Prostate gland (tissue), 2 donors: ENCODE results near the gene AUTS2. TPM values are rescaled to one million over a fixed set of nuclear protein-coding genes. Genes with fewer than 3 reads are reported as not detected.

ENCODE experiments used
- DNase-seq: peaks from one replicate; pipeline ENCODE4 v3.0.0-alpha.2; 2019; ENCODE audit warnings: low spot score
- H3K27ac ChIP-seq, 2 donors: fragments of 200-600 bp; sonication (generic); 2 replicates each; pipeline ENCODE4 v1.5.1; 2017 to 2019
- H3K27me3 ChIP-seq: fragments of 200-600 bp; sonication (generic); replicated peaks from 2 replicates; pipeline ENCODE4 v1.5.1; 2019; ENCODE audit not compliant: insufficient read depth
- H3K36me3 ChIP-seq, 2 donors: fragments of 200-600 bp; sonication (generic); 1 replicate in 1 of 2; 2 replicates in 1 of 2; pipeline versions ENCODE4 v1.5.1 to v1.8.1; 2017 to 2019
- H3K4me1 ChIP-seq: fragments of 200-600 bp; sonication (generic); replicated peaks from 2 replicates; pipeline ENCODE4 v1.5.1; 2019
- H3K4me3 ChIP-seq, 2 donors: fragments of 200-600 bp; sonication (generic); 2 replicates each; pipeline ENCODE4 v1.5.1; 2017 to 2019
- H3K9me3 ChIP-seq: fragments of 200-600 bp; sonication (generic); 2 replicates; pipeline ENCODE4 v1.5.1; 2017
- POLR2A ChIP-seq: fragments of 450-650 bp; IDR thresholded peaks from one replicate; pipeline ENCODE4 v1.6.1; 2016; ENCODE audit warnings: antibody characterized with exemption, mild to moderate bottlenecking
- POLR2AphosphoS5 ChIP-seq: sonication (generic); formaldehyde crosslinking; IDR thresholded peaks from one replicate; pipeline ENCODE4 v1.6.1; 2017; ENCODE audit warnings: antibody characterized with exemption
- WGBS: methylation state at CpG from one replicate; pipeline ENCODE4 v1.1.5; 2018; 5-methylcytosine and 5-hydroxymethylcytosine counted together
- intact Hi-C: fragments of 100-400 bp; cut with DNase I; formaldehyde crosslinking; loops from one replicate; pipeline ENCODE4 v1.14.2; 2022
- total RNA-seq, 2 donors: library from RNA; depleted of rRNA; stranded (reverse); fragments of >200 nt; gene quantifications; one replicate each; pipeline ENCODE4 v1.1.0, GENCODE V29; 2016
- TF ChIP-seq, protein P1 (sequence below), 4 experiments: fragments of 200-600 bp in 2 of 4; fragments of 450-650 bp in 2 of 4; sonication (generic) in 2 of 4; IDR thresholded peaks; 1 replicate in 3 of 4; 2 replicates in 1 of 4; pipeline ENCODE4 v1.5.1; 2016 to 2019; ENCODE audit warnings: antibody characterized with exemption in 4 of 4, mild to moderate bottlenecking in 2 of 4, moderate library complexity in 2 of 4

The AUTS2 gene
- total RNA-seq, 2 donors from 2014 or later: 25.0 to 55.2 TPM

- intact Hi-C loops: no loop called here
- DNase-seq: no peak
- 61% methylated on average over 9 of the region's 9 CpGs for WGBS
- H3K27ac ChIP-seq: no peak overlapping the region
- H3K4me3 ChIP-seq: no peak overlapping the region
- H3K27me3 ChIP-seq: no peaks in the 10 kb centered on the region
- H3K9me3 ChIP-seq: no peaks in the 10 kb centered on the region
- no peak for TF ChIP-seq POLR2A
- TF ChIP-seq, protein P1, sequence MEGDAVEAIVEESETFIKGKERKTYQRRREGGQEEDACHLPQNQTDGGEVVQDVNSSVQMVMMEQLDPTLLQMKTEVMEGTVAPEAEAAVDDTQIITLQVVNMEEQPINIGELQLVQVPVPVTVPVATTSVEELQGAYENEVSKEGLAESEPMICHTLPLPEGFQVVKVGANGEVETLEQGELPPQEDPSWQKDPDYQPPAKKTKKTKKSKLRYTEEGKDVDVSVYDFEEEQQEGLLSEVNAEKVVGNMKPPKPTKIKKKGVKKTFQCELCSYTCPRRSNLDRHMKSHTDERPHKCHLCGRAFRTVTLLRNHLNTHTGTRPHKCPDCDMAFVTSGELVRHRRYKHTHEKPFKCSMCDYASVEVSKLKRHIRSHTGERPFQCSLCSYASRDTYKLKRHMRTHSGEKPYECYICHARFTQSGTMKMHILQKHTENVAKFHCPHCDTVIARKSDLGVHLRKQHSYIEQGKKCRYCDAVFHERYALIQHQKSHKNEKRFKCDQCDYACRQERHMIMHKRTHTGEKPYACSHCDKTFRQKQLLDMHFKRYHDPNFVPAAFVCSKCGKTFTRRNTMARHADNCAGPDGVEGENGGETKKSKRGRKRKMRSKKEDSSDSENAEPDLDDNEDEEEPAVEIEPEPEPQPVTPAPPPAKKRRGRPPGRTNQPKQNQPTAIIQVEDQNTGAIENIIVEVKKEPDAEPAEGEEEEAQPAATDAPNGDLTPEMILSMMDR (IDR thresholded peaks at IDR 0.05): no peak
- no peak for TF ChIP-seq POLR2AphosphoS5
- no peaks in the 10 kb centered on the region for H3K36me3 ChIP-seq
- no peaks in the 10 kb centered on the region for H3K4me1 ChIP-seq
Measured at GRCh38 chr7:70237831-70238575, 639.7 kb downstream of the AUTS2 start.

DNA sequence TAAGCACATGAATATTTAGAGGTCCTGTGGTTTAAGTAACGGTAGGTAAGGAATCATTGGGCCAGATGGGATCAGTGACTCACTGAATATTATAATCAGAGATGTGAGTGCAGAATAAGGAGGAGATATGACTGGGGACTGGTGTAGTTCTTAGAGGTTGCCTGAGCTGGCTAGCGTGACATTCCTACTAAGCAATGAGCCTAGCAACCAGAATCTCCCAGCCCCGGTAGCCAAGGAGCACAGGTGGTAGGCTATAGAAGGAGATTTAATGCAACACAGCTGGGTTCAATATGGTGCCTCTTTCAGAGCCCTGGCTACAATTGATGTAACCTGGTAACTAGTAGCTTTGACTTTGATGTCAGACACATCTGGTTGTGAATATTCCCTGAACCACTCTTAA is 641.6 kb downstream of the AUTS2 start:
- Histone ChIP-seq H3K36me3 (no peaks in the 10 kb centered on the region), H3K27ac (no peak overlapping the region), H3K27me3 (no peaks in the 10 kb centered on the region), H3K9me3 (no peaks in the 10 kb centered on the region), H3K4me1 (no peaks in the 10 kb centered on the region), H3K4me3 (no peak overlapping the region)
- TF ChIP-seq POLR2AphosphoS5: no peak
- TF ChIP-seq, protein P1 (IDR thresholded peaks at IDR 0.05): no peak
- TF ChIP-seq POLR2A: no peak
- 94% methylated on average over 3 of the region's 3 CpGs for WGBS
- no peak for DNase-seq
- intact Hi-C loops: no loop called here

DNA sequence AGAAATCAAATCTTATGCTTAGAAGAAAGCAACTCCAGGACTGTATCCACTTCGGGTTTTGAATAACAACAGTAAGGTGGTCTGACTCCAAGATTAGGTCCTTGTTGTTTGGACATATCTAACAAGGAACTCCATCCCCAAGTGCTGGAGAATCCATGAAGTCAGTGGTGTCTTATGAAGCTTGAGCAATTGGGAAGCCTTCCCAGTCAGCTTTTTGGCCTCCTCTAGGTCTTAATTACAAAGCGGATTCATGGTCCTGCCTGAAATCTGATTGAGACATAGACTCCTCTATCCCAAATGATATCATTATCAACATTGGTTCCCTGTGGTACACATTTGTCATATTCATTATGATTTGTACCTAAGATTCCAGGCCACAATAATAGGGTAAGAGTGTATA is 642.6 kb downstream of the AUTS2 start:
- intact Hi-C loops: no loop called here
- no peaks in the 10 kb centered on the region for H3K9me3 ChIP-seq
- H3K4me3 ChIP-seq: no peak overlapping the region
- H3K27me3 ChIP-seq: no peaks in the 10 kb centered on the region
- no peaks in the 10 kb centered on the region for H3K4me1 ChIP-seq
- WGBS: 100% methylated on average over 2 of the region's 2 CpGs
- no peak for DNase-seq
- no peak overlapping the region for H3K27ac ChIP-seq
- TF ChIP-seq POLR2A: no peak
- no peak for TF ChIP-seq POLR2AphosphoS5
- TF ChIP-seq, protein P1 (IDR thresholded peaks at IDR 0.05): no peak
- no peaks in the 10 kb centered on the region for H3K36me3 ChIP-seq

- intact Hi-C loops: no loop called here
- DNase-seq: no peak
- H3K4me1 ChIP-seq: no peaks in the 10 kb centered on the region
- 70% methylated on average over 2 of the region's 2 CpGs for WGBS
- TF ChIP-seq POLR2AphosphoS5: no peak
- TF ChIP-seq, protein P1 (IDR thresholded peaks at IDR 0.05): no peak
- TF ChIP-seq POLR2A: no peak
- H3K27me3 ChIP-seq: no peaks in the 10 kb centered on the region
- H3K4me3 ChIP-seq: no peak overlapping the region
- no peak overlapping the region for H3K27ac ChIP-seq
- H3K9me3 ChIP-seq: no peaks in the 10 kb centered on the region
- no peaks in the 10 kb centered on the region for H3K36me3 ChIP-seq
Measured at GRCh38 chr7:70241536-70242175, 643.4 kb downstream of the AUTS2 start.

DNA sequence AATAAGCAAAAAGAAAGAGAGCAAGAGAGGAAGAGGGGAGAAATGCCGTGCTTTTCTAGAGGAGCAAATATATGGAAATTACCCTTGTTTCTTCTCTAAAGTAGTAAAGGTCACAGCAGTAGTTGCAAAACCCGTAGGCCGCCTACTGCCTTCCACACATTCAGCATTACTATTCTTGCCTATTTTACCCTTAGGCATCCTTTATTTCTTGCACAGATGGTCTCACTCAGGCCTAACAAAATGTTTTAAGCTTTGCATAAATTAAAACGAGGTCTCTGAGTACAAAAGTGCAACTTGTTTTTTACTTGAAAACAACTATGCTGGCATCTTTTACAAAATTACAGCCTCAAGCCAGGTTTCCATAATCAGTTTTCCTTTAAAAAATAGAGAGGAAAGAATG is 644.6 kb downstream of the AUTS2 start:
- 90% methylated on average over 4 of the region's 4 CpGs for WGBS
- no peak for DNase-seq
- no peak for TF ChIP-seq POLR2A
- Histone ChIP-seq H3K9me3 (no peaks in the 10 kb centered on the region), H3K4me3 (no peak overlapping the region), H3K4me1 (no peaks in the 10 kb centered on the region), H3K27me3 (no peaks in the 10 kb centered on the region), H3K36me3 (no peaks in the 10 kb centered on the region), H3K27ac (no peak overlapping the region)
- intact Hi-C loops: no loop called here
